ENCODE results near the gene CHODL. TPM values are rescaled to one million over a fixed set of nuclear protein-coding genes. Genes with fewer than 3 reads are reported as not detected.

Gene CHODL
- polyA plus RNA-seq, 4 donors: 38.5 to 71.5 (median 51.5) TPM

GRCh38 chr21:18285379-18285778 lies 40.7 kb downstream of the CHODL start:
- DNase-seq (ENCODE audit: low read depth in 4 of 4, low spot score in 3 of 4): no peak

GRCh38 chr21:18289876-18290275 lies 45.2 kb downstream of the CHODL start:
- DNase-seq (ENCODE audit: low read depth in 4 of 4, low spot score in 3 of 4): no peak

- no peak for DNase-seq (ENCODE audit: low read depth in 4 of 4, low spot score in 3 of 4)
These were observed 49.5 kb downstream of the CHODL start for GRCh38 chr21:18294100-18294499.

GRCh38 chr21:18298228-18298627 lies 53.6 kb downstream of the CHODL start:
- DNase-seq (ENCODE audit: low read depth in 4 of 4, low spot score in 3 of 4): no peak

Other genes starting within 250 kb of the CHODL start
- under 1 TPM; 0.26 to 0.67 (median 0.34) TPM for gene TMPRSS15, start 159.0 kb downstream of the CHODL start, polyA plus RNA-seq (ENCODE audit: insufficient read length in 4 of 4)